ENCODE measurements around the gene KCTD6.
A peak's percentile ranks its signal among the peaks of the same experiment; 100 is the strongest.

Gene KCTD6

DNA sequence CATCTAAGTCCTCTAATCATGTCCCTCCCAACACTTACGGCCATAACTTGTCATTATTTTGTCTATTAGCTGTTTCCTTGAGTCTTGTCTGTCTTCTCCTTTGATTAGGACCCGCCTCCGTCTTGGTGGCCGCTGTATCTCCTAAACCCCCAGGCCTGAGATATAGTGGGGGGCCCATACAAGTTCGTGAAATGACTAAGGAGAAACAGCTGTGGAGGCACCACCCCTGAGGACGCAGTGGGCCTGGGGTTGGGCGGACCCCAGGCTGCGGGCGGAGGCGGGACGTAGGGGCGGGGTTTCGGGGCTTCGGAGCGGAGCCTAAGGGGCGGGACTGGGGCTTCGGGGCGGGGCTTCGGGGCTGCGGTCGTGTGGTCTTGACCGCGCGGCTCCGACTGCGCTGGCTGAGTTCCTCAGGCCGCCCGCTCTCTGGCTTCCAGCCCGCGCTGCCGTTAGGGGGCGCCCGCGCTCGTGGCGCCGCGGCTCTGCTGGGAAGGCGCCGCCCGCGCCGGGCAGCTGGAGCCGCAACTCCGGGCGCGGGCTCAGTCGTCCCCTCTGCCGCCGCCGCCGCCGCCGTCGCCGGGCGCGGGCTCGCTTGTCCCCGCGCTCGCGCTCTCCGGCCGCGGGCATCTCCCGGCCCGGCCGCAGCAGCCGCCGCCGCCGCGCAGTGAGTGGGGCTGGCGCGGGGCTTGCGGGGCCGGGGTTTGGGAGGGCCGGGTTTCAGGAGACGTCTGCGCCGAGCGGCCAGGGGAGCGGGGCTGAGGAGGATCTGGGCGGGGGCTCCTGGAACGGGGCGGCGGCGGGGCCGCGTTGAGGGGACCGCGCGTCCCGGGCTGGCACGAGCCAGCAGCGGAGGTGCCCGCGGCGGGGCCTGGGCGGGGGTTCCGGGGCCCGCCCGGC lies at the start of gene KCTD6:
Gene KCTD6, plus strand, starts transcription at position 591 of the 897 bp plus-strand sequence. CDS start 6,660 bp downstream, outside the sequence.
- H3K4me1 ChIP-seq (ENCODE audit: control insufficient read depth in 1 of 2, insufficient read depth in 2 of 2, low read length in 2 of 2), result peaks cover 26 to 43% of the 10 kb centered on the region in 2 donors

DNA sequence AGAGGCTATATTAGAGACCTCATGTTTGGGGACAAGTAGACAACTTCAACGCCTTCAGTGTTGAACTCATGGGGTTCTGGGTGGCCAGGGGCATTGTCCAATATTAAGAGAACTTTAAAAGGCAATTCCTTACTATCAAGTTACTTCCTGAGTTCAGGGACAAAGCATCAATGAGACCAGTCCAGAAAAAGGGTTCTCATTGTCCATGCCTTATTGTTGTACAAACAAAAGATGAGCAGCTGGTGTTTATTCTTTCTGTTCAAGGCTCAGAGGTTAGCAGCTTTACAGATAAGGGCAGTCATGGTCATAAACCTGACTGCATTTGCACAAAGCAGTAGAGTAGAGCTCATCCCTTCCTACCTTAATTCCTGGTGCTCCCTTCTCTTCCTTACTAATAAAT lies 39.7 kb upstream of the KCTD6 start:
- Histone ChIP-seq H3K27ac (ENCODE audit: low read depth, low read length) (no peak overlapping the region), H3K9ac (ENCODE audit: low read depth in 1 of 2, low read length in 2 of 2) (no peak overlapping the region), H3K4me3 (ENCODE audit: low read depth in 1 of 2, low read length in 2 of 2) (no peak overlapping the region), H3K9me3 (ENCODE audit: control insufficient read depth in 1 of 2, low read length in 2 of 2) (peaks cover 6 to 15% of the 10 kb centered on the region in 2 donors), H3K4me1 (ENCODE audit: control insufficient read depth in 1 of 2, insufficient read depth in 2 of 2, low read length in 2 of 2) (no peaks in the 10 kb centered on the region), H3K36me3 (ENCODE audit: control insufficient read depth in 1 of 2, insufficient read depth in 2 of 2, low read length in 2 of 2) (no peaks in the 10 kb centered on the region), H3K27me3 (ENCODE audit: control insufficient read depth in 1 of 2, insufficient read depth in 2 of 2, low read length in 2 of 2) (no peaks in the 10 kb centered on the region)

More for the DNA sequence above, at the start of gene KCTD6:
- Histone ChIP-seq H3K27ac (ENCODE audit: low read depth, low read length) (no peak within 1 kb of the TSS), H3K9ac (ENCODE audit: low read depth in 1 of 2, low read length in 2 of 2) (peak within 1 kb of the TSS; percentile 60 to 85), H3K27me3 (ENCODE audit: control insufficient read depth in 1 of 2, insufficient read depth in 2 of 2, low read length in 2 of 2) (no peaks in the 10 kb centered on the region), H3K9me3 (ENCODE audit: control insufficient read depth in 1 of 2, low read length in 2 of 2) (no peaks in the 10 kb centered on the region), H3K4me3 (ENCODE audit: low read depth in 1 of 2, low read length in 2 of 2) (peak within 1 kb of the TSS; percentile 79 to 84), H3K36me3 (ENCODE audit: control insufficient read depth in 1 of 2, insufficient read depth in 2 of 2, low read length in 2 of 2) (no peaks in the 10 kb centered on the region)

- Histone ChIP-seq H3K9ac (ENCODE audit: low read depth in 1 of 2, low read length in 2 of 2) (no peak overlapping the region), H3K27me3 (ENCODE audit: control insufficient read depth in 1 of 2, insufficient read depth in 2 of 2, low read length in 2 of 2) (no peaks in the 10 kb centered on the region), H3K4me1 (ENCODE audit: control insufficient read depth in 1 of 2, insufficient read depth in 2 of 2, low read length in 2 of 2) (peaks cover 4 to 13% of the 10 kb centered on the region in 2 donors), H3K27ac (ENCODE audit: low read depth, low read length) (no peak overlapping the region), H3K4me3 (ENCODE audit: low read depth in 1 of 2, low read length in 2 of 2) (no peak overlapping the region), H3K9me3 (ENCODE audit: control insufficient read depth in 1 of 2, low read length in 2 of 2) (peaks cover 3 to 4% of the 10 kb centered on the region in 2 donors), H3K36me3 (ENCODE audit: control insufficient read depth in 1 of 2, insufficient read depth in 2 of 2, low read length in 2 of 2) (no peaks in the 10 kb centered on the region)
Measured at GRCh38 chr3:58459160-58459559, 32.7 kb upstream of the KCTD6 start.

GRCh38 chr3:58462829-58463180 lies 29.1 kb upstream of the KCTD6 start:
- no peak overlapping the region for H3K9ac ChIP-seq (ENCODE audit: low read depth in 1 of 2, low read length in 2 of 2)
- no peak overlapping the region for H3K4me3 ChIP-seq (ENCODE audit: low read depth in 1 of 2, low read length in 2 of 2)
- H3K27ac ChIP-seq (ENCODE audit: low read depth, low read length), result no peak overlapping the region
- no peaks in the 10 kb centered on the region for H3K27me3 ChIP-seq (ENCODE audit: control insufficient read depth in 1 of 2, insufficient read depth in 2 of 2, low read length in 2 of 2)
- no peaks in the 10 kb centered on the region for H3K36me3 ChIP-seq (ENCODE audit: control insufficient read depth in 1 of 2, insufficient read depth in 2 of 2, low read length in 2 of 2)
- H3K9me3 ChIP-seq (ENCODE audit: control insufficient read depth in 1 of 2, low read length in 2 of 2), result no peaks in the 10 kb centered on the region
- H3K4me1 ChIP-seq (ENCODE audit: control insufficient read depth in 1 of 2, insufficient read depth in 2 of 2, low read length in 2 of 2), result peaks cover 4 to 13% of the 10 kb centered on the region in 2 donors

DNA sequence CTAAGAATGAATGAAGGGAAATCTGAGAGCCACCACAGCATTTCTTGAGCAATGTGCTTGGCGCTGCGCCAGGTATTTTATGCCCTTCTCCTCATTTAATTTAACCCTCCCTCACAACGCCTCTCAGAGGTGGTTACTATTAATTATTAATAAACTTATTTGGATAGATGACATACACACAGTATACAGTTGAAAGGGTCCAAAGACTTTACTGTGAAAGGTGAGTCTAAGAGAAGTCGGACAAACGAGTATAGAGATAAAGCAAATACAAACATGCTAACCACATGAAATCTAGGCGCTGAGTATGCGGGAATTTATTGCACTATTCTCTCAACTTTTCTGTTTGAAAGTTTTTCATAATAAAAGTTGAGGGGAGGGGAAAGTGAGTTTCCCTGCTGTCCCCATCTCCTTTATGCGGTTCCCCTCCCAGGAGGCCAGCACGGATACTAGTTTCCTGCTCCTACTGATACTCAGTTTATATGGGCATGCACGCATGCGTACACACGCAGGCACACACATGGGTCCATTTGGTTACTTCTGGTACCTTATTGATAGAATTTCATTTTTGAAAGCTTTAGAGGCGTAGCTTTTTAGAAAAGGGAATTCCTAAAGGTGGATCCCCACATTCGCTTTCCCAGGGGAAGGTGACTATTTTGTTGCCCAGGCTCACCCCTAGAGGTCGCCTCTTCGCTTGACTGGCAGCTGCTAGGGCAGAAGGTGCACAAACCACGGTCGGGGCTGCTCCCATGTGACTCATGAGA lies 28.5 kb upstream of the KCTD6 start:
- no peaks in the 10 kb centered on the region for H3K27me3 ChIP-seq (ENCODE audit: control insufficient read depth in 1 of 2, insufficient read depth in 2 of 2, low read length in 2 of 2)
- peak overlapping the region; percentile 15 to 23 for H3K9ac ChIP-seq (ENCODE audit: low read depth in 1 of 2, low read length in 2 of 2)
- H3K4me3 ChIP-seq (ENCODE audit: low read depth in 1 of 2, low read length in 2 of 2), result peak overlapping the region; percentile 50 to 55
- no peaks in the 10 kb centered on the region for H3K9me3 ChIP-seq (ENCODE audit: control insufficient read depth in 1 of 2, low read length in 2 of 2)
- no peak overlapping the region for H3K27ac ChIP-seq (ENCODE audit: low read depth, low read length)
- H3K36me3 ChIP-seq (ENCODE audit: control insufficient read depth in 1 of 2, insufficient read depth in 2 of 2, low read length in 2 of 2), result no peaks in the 10 kb centered on the region
- peaks cover 4 to 13% of the 10 kb centered on the region in 2 donors for H3K4me1 ChIP-seq (ENCODE audit: control insufficient read depth in 1 of 2, insufficient read depth in 2 of 2, low read length in 2 of 2)

- Histone ChIP-seq H3K9me3 (ENCODE audit: control insufficient read depth in 1 of 2, low read length in 2 of 2) (no peaks in the 10 kb centered on the region), H3K4me1 (ENCODE audit: control insufficient read depth in 1 of 2, insufficient read depth in 2 of 2, low read length in 2 of 2) (peaks cover 4 to 13% of the 10 kb centered on the region in 2 donors), H3K4me3 (ENCODE audit: low read depth in 1 of 2, low read length in 2 of 2) (peak overlapping the region; percentile 50 to 55), H3K36me3 (ENCODE audit: control insufficient read depth in 1 of 2, insufficient read depth in 2 of 2, low read length in 2 of 2) (no peaks in the 10 kb centered on the region), H3K9ac (ENCODE audit: low read depth in 1 of 2, low read length in 2 of 2) (no peak overlapping the region), H3K27me3 (ENCODE audit: control insufficient read depth in 1 of 2, insufficient read depth in 2 of 2, low read length in 2 of 2) (no peaks in the 10 kb centered on the region), H3K27ac (ENCODE audit: low read depth, low read length) (no peak overlapping the region)
Measured at GRCh38 chr3:58463942-58464271, 28.0 kb upstream of the KCTD6 start.

DNA sequence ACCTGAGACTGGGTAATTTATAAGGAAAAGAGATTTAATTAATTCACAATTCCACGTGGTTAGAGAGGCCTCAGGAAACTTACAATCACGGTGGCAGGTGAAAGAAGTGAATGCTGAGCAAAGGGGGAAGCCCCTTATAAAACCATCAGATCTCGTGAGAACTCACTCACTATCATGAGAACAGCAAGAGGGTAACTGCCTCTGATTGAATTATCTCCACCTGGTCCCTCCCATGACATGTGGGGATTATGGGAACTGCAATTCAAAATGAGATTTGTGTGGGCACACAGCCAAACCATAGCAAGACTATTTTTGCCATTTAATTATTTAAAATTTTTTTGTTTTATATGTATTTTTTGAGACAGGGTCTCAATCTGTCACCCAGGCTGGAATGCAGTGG lies 27.0 kb upstream of the KCTD6 start:
- Histone ChIP-seq H3K4me3 (ENCODE audit: low read depth in 1 of 2, low read length in 2 of 2) (no peak overlapping the region), H3K36me3 (ENCODE audit: control insufficient read depth in 1 of 2, insufficient read depth in 2 of 2, low read length in 2 of 2) (no peaks in the 10 kb centered on the region), H3K27me3 (ENCODE audit: control insufficient read depth in 1 of 2, insufficient read depth in 2 of 2, low read length in 2 of 2) (no peaks in the 10 kb centered on the region), H3K27ac (ENCODE audit: low read depth, low read length) (no peak overlapping the region), H3K9me3 (ENCODE audit: control insufficient read depth in 1 of 2, low read length in 2 of 2) (no peaks in the 10 kb centered on the region), H3K9ac (ENCODE audit: low read depth in 1 of 2, low read length in 2 of 2) (no peak overlapping the region), H3K4me1 (ENCODE audit: control insufficient read depth in 1 of 2, insufficient read depth in 2 of 2, low read length in 2 of 2) (peaks cover 4 to 14% of the 10 kb centered on the region in 2 donors)

GRCh38 chr3:58466899-58467563 lies 24.9 kb upstream of the KCTD6 start:
- Histone ChIP-seq H3K4me1 (ENCODE audit: control insufficient read depth in 1 of 2, insufficient read depth in 2 of 2, low read length in 2 of 2) (peaks cover 21 to 36% of the 10 kb centered on the region in 2 donors), H3K9ac (ENCODE audit: low read depth in 1 of 2, low read length in 2 of 2) (no peak overlapping the region), H3K9me3 (ENCODE audit: control insufficient read depth in 1 of 2, low read length in 2 of 2) (no peaks in the 10 kb centered on the region), H3K27ac (ENCODE audit: low read depth, low read length) (no peak overlapping the region), H3K4me3 (ENCODE audit: low read depth in 1 of 2, low read length in 2 of 2) (no peak overlapping the region), H3K36me3 (ENCODE audit: control insufficient read depth in 1 of 2, insufficient read depth in 2 of 2, low read length in 2 of 2) (no peaks in the 10 kb centered on the region), H3K27me3 (ENCODE audit: control insufficient read depth in 1 of 2, insufficient read depth in 2 of 2, low read length in 2 of 2) (no peaks in the 10 kb centered on the region)

DNA sequence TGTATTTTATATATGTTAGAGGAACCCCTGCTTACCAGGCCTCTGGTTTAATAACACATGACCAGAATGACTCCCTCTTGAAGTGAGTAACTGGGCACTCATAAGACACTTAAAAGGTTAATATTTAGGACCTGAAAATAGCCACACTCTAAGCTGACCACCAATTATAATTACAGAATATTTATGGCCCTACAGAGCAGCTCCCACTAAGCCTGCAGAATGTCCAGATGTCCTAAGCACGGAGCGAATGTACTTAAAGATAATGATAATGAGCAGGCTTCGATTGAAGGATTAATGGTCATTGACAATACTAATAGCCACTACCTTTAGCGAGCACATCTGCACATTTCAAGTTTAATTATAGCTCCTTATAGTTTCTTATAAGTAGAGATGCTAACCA lies 22.8 kb upstream of the KCTD6 start:
- H3K9me3 ChIP-seq (ENCODE audit: control insufficient read depth in 1 of 2, low read length in 2 of 2), result no peaks in the 10 kb centered on the region
- no peak overlapping the region for H3K27ac ChIP-seq (ENCODE audit: low read depth, low read length)
- no peak overlapping the region for H3K9ac ChIP-seq (ENCODE audit: low read depth in 1 of 2, low read length in 2 of 2)
- no peak overlapping the region for H3K4me3 ChIP-seq (ENCODE audit: low read depth in 1 of 2, low read length in 2 of 2)
- H3K36me3 ChIP-seq (ENCODE audit: control insufficient read depth in 1 of 2, insufficient read depth in 2 of 2, low read length in 2 of 2), result no peaks in the 10 kb centered on the region
- no peaks in the 10 kb centered on the region for H3K27me3 ChIP-seq (ENCODE audit: control insufficient read depth in 1 of 2, insufficient read depth in 2 of 2, low read length in 2 of 2)
- H3K4me1 ChIP-seq (ENCODE audit: control insufficient read depth in 1 of 2, insufficient read depth in 2 of 2, low read length in 2 of 2), result peaks cover 20 to 27% of the 10 kb centered on the region in 2 donors

Measured in duodenal mucosa (tissue), 2 donors.